Measurements from ENCODE around the gene RPL13.

The RPL13 gene

DNA sequence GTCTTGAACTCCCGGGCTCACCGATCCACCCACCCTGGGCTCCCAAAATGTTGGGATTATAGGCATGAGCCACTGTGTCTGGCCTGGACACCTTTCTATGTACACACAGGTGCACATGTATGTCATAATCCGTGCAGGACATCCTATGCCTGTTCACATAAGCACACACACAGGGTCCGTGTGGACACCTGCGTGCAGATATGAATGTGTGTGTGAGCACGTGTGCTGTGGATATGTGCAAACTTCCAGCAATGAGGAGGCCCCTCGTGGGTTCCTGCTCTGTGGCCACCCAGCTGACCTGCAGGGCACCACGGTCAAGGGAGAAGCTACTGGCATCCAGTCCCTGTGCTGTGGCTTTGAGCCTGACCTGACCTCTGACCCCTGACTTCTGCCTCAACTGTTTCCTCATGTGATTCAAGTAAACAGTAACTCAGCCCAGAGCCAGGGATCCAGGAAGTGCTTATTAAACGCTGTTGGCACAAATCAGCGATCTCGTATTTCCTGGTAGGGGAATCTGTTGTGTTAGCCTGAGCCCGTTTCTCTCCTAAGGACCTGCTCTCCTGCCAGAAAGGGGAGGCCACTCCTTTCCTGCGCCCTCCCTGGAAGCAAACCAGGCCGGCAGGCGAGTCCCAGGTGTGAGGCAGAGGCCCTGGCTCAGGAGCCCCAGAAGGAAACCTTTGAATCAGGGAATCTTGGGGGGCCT is 21.5 kb downstream of the RPL13 start:
- Histone ChIP-seq H3K27me3 (ENCODE audit: insufficient read depth, low read length, poor library complexity) (no peaks in the 10 kb centered on the region), H3K9ac (ENCODE audit: low read depth, low read length) (no peak overlapping the region), H3K4me2 (ENCODE audit: insufficient read depth, low read length) (no peak overlapping the region), H2AFZ (ENCODE audit: low read depth, low read length) (no peak overlapping the region), H3K9me3 (ENCODE audit: insufficient read depth, low read length, severe bottlenecking) (peaks cover 15% of the 10 kb centered on the region), H3K4me1 (ENCODE audit: insufficient read depth, low read length) (no peaks in the 10 kb centered on the region), H4K20me1 (ENCODE audit: insufficient read depth, low read length) (0 out of 2 replicates have a peak, but pooled peaks cover 5% of the 10 kb centered on the region), H3K27ac (ENCODE audit: low read length) (peak overlapping the region; percentile 9; the same call in 1 of the 2 replicates), H3K4me3 (ENCODE audit: low read depth in 1 of 2, low read length in 2 of 2) (no peak overlapping the region), H3K36me3 (ENCODE audit: insufficient read depth, low read length) (peaks cover 27% of the 10 kb centered on the region), H3K79me2 (ENCODE audit: insufficient read depth, low read length) (no peaks in the 10 kb centered on the region; the same call in 1 of the 2 replicates)
- DNase-seq (no peak), ATAC-seq (ENCODE audit: insufficient read depth, low read depth) (no peak)
- TF ChIP-seq EZH2 (IDR thresholded peaks at IDR 0.05; ENCODE audit: borderline replicate concordance, low read depth, low read length, severe bottlenecking) = no peak
- TF ChIP-seq, protein P1, sequence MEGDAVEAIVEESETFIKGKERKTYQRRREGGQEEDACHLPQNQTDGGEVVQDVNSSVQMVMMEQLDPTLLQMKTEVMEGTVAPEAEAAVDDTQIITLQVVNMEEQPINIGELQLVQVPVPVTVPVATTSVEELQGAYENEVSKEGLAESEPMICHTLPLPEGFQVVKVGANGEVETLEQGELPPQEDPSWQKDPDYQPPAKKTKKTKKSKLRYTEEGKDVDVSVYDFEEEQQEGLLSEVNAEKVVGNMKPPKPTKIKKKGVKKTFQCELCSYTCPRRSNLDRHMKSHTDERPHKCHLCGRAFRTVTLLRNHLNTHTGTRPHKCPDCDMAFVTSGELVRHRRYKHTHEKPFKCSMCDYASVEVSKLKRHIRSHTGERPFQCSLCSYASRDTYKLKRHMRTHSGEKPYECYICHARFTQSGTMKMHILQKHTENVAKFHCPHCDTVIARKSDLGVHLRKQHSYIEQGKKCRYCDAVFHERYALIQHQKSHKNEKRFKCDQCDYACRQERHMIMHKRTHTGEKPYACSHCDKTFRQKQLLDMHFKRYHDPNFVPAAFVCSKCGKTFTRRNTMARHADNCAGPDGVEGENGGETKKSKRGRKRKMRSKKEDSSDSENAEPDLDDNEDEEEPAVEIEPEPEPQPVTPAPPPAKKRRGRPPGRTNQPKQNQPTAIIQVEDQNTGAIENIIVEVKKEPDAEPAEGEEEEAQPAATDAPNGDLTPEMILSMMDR (IDR thresholded peaks at IDR 0.05; ENCODE audit: borderline replicate concordance, extremely low read depth, low read length, poor library complexity, severe bottlenecking) = no peak

DNA sequence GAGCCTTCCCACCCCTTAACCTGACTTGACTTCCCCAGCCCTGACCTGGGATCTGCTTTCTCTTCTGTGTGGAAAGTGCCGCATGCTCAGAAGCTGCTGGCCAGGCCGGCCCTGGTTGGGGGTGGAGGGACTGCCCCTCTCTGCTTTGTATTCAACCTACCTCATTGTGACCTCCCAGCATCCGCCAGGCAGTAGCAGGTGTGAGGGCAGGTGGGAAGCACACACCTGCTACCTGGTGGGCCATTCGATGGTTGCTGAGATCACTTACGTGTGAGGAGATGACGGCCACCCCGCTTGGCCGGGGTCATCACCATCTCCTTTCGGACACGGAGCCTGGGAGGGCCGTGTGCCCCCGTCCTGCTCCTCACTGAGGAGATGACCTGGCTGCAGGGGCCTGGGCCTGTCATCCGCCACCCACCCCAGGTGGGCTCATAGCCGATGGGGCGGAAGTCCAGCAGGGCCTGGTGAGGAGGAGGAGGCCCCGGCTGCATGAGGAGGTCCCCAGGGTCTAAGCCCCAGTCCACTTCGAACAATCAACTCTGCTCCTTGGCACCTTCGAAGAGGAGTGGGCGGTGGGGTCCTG is 22.2 kb downstream of the RPL13 start:
- Histone ChIP-seq H3K4me1 (ENCODE audit: insufficient read depth, low read length) (no peaks in the 10 kb centered on the region), H3K9me3 (ENCODE audit: insufficient read depth, low read length, severe bottlenecking) (peaks cover 18% of the 10 kb centered on the region), H2AFZ (ENCODE audit: low read depth, low read length) (no peak overlapping the region), H3K36me3 (ENCODE audit: insufficient read depth, low read length) (peaks cover 26% of the 10 kb centered on the region), H3K4me3 (ENCODE audit: low read depth in 1 of 2, low read length in 2 of 2) (no peak overlapping the region), H4K20me1 (ENCODE audit: insufficient read depth, low read length) (no peaks in the 10 kb centered on the region), H3K79me2 (ENCODE audit: insufficient read depth, low read length) (no peaks in the 10 kb centered on the region), H3K4me2 (ENCODE audit: insufficient read depth, low read length) (no peak overlapping the region), H3K9ac (ENCODE audit: low read depth, low read length) (no peak overlapping the region), H3K27me3 (ENCODE audit: insufficient read depth, low read length, poor library complexity) (no peaks in the 10 kb centered on the region), H3K27ac (ENCODE audit: low read length) (no peak overlapping the region)
- TF ChIP-seq, protein P1 (IDR thresholded peaks at IDR 0.05; ENCODE audit: borderline replicate concordance, extremely low read depth, low read length, poor library complexity, severe bottlenecking) = no peak
- TF ChIP-seq EZH2 (IDR thresholded peaks at IDR 0.05; ENCODE audit: borderline replicate concordance, low read depth, low read length, severe bottlenecking) = no peak
- DNase-seq (no peak), ATAC-seq (ENCODE audit: insufficient read depth, low read depth) (no peak)

DNA sequence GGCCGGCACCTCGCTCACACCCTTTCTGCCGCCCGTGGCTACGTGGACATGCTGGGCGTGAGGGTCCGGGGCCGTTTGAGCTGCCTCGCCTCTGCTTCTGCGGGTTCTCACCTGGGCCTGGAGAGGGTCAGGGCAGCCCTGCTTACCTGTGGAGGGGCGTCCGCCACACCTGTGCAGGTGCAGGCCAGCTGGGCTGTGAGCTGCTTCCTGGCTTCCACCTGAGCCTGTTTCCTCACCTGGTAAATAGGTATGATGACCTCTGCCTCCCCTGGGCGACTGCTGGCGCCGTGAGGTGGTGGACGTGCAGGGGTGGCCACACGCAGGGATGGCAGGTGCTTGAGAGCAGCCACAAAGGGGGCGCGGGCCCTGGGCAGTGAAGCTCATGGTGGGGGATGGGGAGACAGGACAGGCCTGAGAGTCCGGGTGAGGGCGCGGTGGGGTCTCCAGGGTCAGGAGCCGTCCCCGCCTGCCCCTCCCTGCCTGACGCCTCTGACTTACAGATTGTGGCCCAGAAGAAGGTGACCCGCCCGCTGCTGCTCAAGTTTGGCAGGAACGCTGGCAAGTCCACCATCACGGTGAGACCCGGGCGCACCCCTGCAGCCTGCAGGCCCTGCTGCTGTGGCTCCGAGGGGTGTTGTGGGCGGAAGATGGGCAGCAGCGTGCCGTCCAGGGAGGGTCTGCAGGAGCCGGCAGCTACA is 22.9 kb downstream of the RPL13 start:
- no peak overlapping the region for H3K4me3 ChIP-seq (ENCODE audit: low read depth in 1 of 2, low read length in 2 of 2)
- DNase-seq = no peak
- H4K20me1 ChIP-seq (ENCODE audit: insufficient read depth, low read length) = no peaks in the 10 kb centered on the region
- H3K4me2 ChIP-seq (ENCODE audit: insufficient read depth, low read length) = no peak overlapping the region
- no peak overlapping the region for H3K27ac ChIP-seq (ENCODE audit: low read length)
- peaks cover 21% of the 10 kb centered on the region for H3K9me3 ChIP-seq (ENCODE audit: insufficient read depth, low read length, severe bottlenecking)
- H3K79me2 ChIP-seq (ENCODE audit: insufficient read depth, low read length) = no peaks in the 10 kb centered on the region
- ATAC-seq (ENCODE audit: insufficient read depth, low read depth) = no peak
- H3K9ac ChIP-seq (ENCODE audit: low read depth, low read length) = no peak overlapping the region
- H2AFZ ChIP-seq (ENCODE audit: low read depth, low read length) = no peak overlapping the region
- TF ChIP-seq, protein P1 (IDR thresholded peaks at IDR 0.05; ENCODE audit: borderline replicate concordance, extremely low read depth, low read length, poor library complexity, severe bottlenecking) = no peak
- TF ChIP-seq EZH2 (IDR thresholded peaks at IDR 0.05; ENCODE audit: borderline replicate concordance, low read depth, low read length, severe bottlenecking) = no peak
- no peaks in the 10 kb centered on the region for H3K27me3 ChIP-seq (ENCODE audit: insufficient read depth, low read length, poor library complexity)
- H3K36me3 ChIP-seq (ENCODE audit: insufficient read depth, low read length) = peaks cover 29% of the 10 kb centered on the region
- H3K4me1 ChIP-seq (ENCODE audit: insufficient read depth, low read length) = no peaks in the 10 kb centered on the region
